Measurements from ENCODE around the gene NIFK. TPM values are rescaled to one million over a fixed set of nuclear protein-coding genes. Genes with fewer than 3 reads are reported as not detected.
"Not testable (repeated sequence)": the region's sequence is repeated elsewhere in the genome, so short reads cannot be mapped to it uniquely, and the experiment has no call there.

The NIFK gene
- total RNA-seq, 2 donors from 2014 or later: 57.7 to 66.6 TPM

GRCh38 chr2:121707344-121707919 is 29.2 kb downstream of the NIFK start:
- Histone ChIP-seq H3K27ac (no peak overlapping the region), H3K36me3 (no peaks in the 10 kb centered on the region), H3K27me3 (replicated peaks; ENCODE audit: insufficient read depth) (no peaks in the 10 kb centered on the region), H3K4me3 (no peak overlapping the region), H3K9me3 (no peaks in the 10 kb centered on the region), H3K4me1 (replicated peaks) (no peaks in the 10 kb centered on the region)
- no peak for DNase-seq (ENCODE audit: low spot score)
- no peak for TF ChIP-seq CTCF (IDR thresholded peaks at IDR 0.05)
- TF ChIP-seq POLR2AphosphoS5 (IDR thresholded peaks at IDR 0.05): no peak
- TF ChIP-seq POLR2A (IDR thresholded peaks at IDR 0.05): no peak
- intact Hi-C loops (cut with DNase I): no loop called here
- 41% methylated on average over 9 of the region's 9 CpGs for WGBS

- H3K4me1 ChIP-seq (replicated peaks): no peaks in the 10 kb centered on the region
- no peaks in the 10 kb centered on the region for H3K27me3 ChIP-seq (replicated peaks; ENCODE audit: insufficient read depth)
- TF ChIP-seq POLR2AphosphoS5 (IDR thresholded peaks at IDR 0.05): no peak
- TF ChIP-seq POLR2A (IDR thresholded peaks at IDR 0.05): no peak
- no peak for TF ChIP-seq CTCF (IDR thresholded peaks at IDR 0.05)
- intact Hi-C loops (cut with DNase I): no loop called here
- H3K27ac ChIP-seq: no peak overlapping the region
- H3K4me3 ChIP-seq: no peak overlapping the region
- no peak for DNase-seq (ENCODE audit: low spot score)
- WGBS: 89% methylated on average over 4 of the region's 4 CpGs
- H3K36me3 ChIP-seq: no peaks in the 10 kb centered on the region
- no peaks in the 10 kb centered on the region for H3K9me3 ChIP-seq
Observed at GRCh38 chr2:121705958-121706357, 30.7 kb downstream of the NIFK start.

GRCh38 chr2:121705390-121705789 is 31.3 kb downstream of the NIFK start:
- no peak for DNase-seq (ENCODE audit: low spot score)
- TF ChIP-seq POLR2AphosphoS5 (IDR thresholded peaks at IDR 0.05) (no peak), CTCF (IDR thresholded peaks at IDR 0.05) (no peak), POLR2A (IDR thresholded peaks at IDR 0.05) (no peak)
- H3K27ac ChIP-seq: no peak overlapping the region
- H3K4me1 ChIP-seq (replicated peaks): no peaks in the 10 kb centered on the region
- intact Hi-C loops (cut with DNase I): no loop called here
- no peaks in the 10 kb centered on the region for H3K27me3 ChIP-seq (replicated peaks; ENCODE audit: insufficient read depth)
- no peak overlapping the region for H3K4me3 ChIP-seq
- no peaks in the 10 kb centered on the region for H3K36me3 ChIP-seq
- no peaks in the 10 kb centered on the region for H3K9me3 ChIP-seq
- WGBS: 80% methylated on average over 8 of the region's 8 CpGs

GRCh38 chr2:121701761-121702160 is 34.9 kb downstream of the NIFK start:
- DNase-seq (ENCODE audit: low spot score); intact Hi-C loops (cut with DNase I): not testable (repeated sequence)

GRCh38 chr2:121699421-121700333 is 37.0 kb downstream of the NIFK start:
- Histone ChIP-seq H3K9me3 (no peaks in the 10 kb centered on the region), H3K4me3 (no peak overlapping the region), H3K4me1 (replicated peaks) (no peaks in the 10 kb centered on the region), H3K36me3 (no peaks in the 10 kb centered on the region), H3K27ac (no peak overlapping the region), H3K27me3 (replicated peaks; ENCODE audit: insufficient read depth) (no peaks in the 10 kb centered on the region)
- DNase-seq (ENCODE audit: low spot score): peak; percentile 9
- TF ChIP-seq POLR2AphosphoS5 (IDR thresholded peaks at IDR 0.05): no peak
- no peak for TF ChIP-seq CTCF (IDR thresholded peaks at IDR 0.05)
- no peak for TF ChIP-seq POLR2A (IDR thresholded peaks at IDR 0.05)
- WGBS: 58% methylated on average over 19 of the region's 19 CpGs
- intact Hi-C loops (cut with DNase I): no loop called here

More at GRCh38 chr2:121701761-121702160, 34.9 kb downstream of the NIFK start:
- H3K27me3 ChIP-seq (replicated peaks; ENCODE audit: insufficient read depth); H3K27ac ChIP-seq; H3K9me3 ChIP-seq; H3K36me3 ChIP-seq; H3K4me1 ChIP-seq (replicated peaks); H3K4me3 ChIP-seq: not testable (repeated sequence)
